ENCODE measurements around the gene DNAJB2.

DNA sequence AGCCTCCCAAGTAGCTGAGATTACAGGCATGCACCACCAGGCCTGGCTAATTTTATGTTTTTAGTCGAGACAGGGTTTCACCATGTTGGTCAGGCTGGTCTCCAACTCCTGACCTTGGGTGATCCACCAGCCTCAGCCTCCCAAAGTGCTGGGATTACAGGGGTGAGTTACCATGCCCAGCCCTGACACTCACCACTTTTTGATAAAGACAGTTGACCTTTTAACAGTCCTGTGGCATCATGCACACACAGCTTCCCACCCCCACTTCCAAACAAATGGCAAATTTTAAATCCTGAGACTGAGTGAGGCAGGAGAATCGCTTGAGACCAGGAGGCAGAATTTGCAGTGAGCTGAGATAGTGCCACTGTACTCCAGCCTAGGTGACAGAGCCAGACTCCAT, 6.2 kb upstream of the DNAJB2 start:
- no peak for TF ChIP-seq POLR2AphosphoS5 (IDR thresholded peaks at IDR 0.05; ENCODE audit: low read depth, low read length)
- TF ChIP-seq, protein P1, sequence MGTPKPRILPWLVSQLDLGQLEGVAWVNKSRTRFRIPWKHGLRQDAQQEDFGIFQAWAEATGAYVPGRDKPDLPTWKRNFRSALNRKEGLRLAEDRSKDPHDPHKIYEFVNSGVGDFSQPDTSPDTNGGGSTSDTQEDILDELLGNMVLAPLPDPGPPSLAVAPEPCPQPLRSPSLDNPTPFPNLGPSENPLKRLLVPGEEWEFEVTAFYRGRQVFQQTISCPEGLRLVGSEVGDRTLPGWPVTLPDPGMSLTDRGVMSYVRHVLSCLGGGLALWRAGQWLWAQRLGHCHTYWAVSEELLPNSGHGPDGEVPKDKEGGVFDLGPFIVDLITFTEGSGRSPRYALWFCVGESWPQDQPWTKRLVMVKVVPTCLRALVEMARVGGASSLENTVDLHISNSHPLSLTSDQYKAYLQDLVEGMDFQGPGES (IDR thresholded peaks at IDR 0.05; ENCODE audit: low read depth, low read length): no peak
- no peak for TF ChIP-seq SIN3A (IDR thresholded peaks at IDR 0.05; ENCODE audit: borderline replicate concordance, low read depth, low read length)
- TF ChIP-seq, protein P2, sequence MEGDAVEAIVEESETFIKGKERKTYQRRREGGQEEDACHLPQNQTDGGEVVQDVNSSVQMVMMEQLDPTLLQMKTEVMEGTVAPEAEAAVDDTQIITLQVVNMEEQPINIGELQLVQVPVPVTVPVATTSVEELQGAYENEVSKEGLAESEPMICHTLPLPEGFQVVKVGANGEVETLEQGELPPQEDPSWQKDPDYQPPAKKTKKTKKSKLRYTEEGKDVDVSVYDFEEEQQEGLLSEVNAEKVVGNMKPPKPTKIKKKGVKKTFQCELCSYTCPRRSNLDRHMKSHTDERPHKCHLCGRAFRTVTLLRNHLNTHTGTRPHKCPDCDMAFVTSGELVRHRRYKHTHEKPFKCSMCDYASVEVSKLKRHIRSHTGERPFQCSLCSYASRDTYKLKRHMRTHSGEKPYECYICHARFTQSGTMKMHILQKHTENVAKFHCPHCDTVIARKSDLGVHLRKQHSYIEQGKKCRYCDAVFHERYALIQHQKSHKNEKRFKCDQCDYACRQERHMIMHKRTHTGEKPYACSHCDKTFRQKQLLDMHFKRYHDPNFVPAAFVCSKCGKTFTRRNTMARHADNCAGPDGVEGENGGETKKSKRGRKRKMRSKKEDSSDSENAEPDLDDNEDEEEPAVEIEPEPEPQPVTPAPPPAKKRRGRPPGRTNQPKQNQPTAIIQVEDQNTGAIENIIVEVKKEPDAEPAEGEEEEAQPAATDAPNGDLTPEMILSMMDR (IDR thresholded peaks at IDR 0.05): no peak
